Panc1 (cell line): Measurements from ENCODE around the gene METTL4. TPM values are rescaled to one million over a fixed set of nuclear protein-coding genes. Genes with fewer than 3 reads are reported as not detected.

Experiments
- ATAC-seq: fragments of 200-7000 bp; cut with Tn5 transposase; 2 replicates; pipeline ENCODE4 v1.9.1; 2020; ENCODE audit warnings: mild to moderate bottlenecking, moderate library complexity
- BruUV-seq: library from RNA; stranded (reverse); fragments of 400-500 nt; replicated peaks from 2 replicates; lab custom pipeline; 2021; lab: Mats Ljungman, UMichigan
- CTCF ChIA-PET: fragments of 300-600 bp; sonication (Branson Sonifier 250); formaldehyde crosslinking; loops from one replicate; lab custom pipeline; 2022; ENCODE audit warnings: antibody characterized with exemption; lab: Charles Lee
- POLR2A ChIA-PET: fragments of 300-600 bp; sonication (Branson Sonifier 250); formaldehyde crosslinking; loops from one replicate; lab custom pipeline; 2022; ENCODE audit warnings: antibody characterized with exemption; lab: Charles Lee
- DNase-seq: peaks from one replicate; pipeline ENCODE4 v3.0.0-alpha.2; 2010; ENCODE audit warnings: low read depth, low spot score
- H3K27ac ChIP-seq: 2 replicates; pipeline ENCODE4 v1.5.1; 2011; ENCODE audit warnings: mild to moderate bottlenecking, low read length, inconsistent platforms
- H3K27me3 ChIP-seq: fragments of 200-500 bp; sonication (Bioruptor generic); 2 replicates; pipeline ENCODE4 v1.6.0; 2014; ENCODE audit warnings: low read length, inconsistent platforms; ENCODE audit not compliant: control insufficient read depth, insufficient read depth
- H3K36me3 ChIP-seq: fragments of 200-500 bp; sonication (Bioruptor generic); 2 replicates; pipeline ENCODE4 v1.5.1; 2014; ENCODE audit warnings: inconsistent platforms, mild to moderate bottlenecking, low read length, moderate library complexity; ENCODE audit not compliant: control insufficient read depth, insufficient read depth
- H3K4me1 ChIP-seq: 2 replicates; pipeline ENCODE4 v1.5.1; 2011; ENCODE audit warnings: inconsistent platforms, mild to moderate bottlenecking, low read length, moderate library complexity; ENCODE audit not compliant: control insufficient read depth, insufficient read depth
- H3K4me3 ChIP-seq, 2 experiments: 2 replicates each; pipeline ENCODE4 v1.5.1; 2011 to 2012; ENCODE audit warnings: low read depth in 2 of 2, low read length in 2 of 2, mild to moderate bottlenecking in 2 of 2, inconsistent platforms in 1 of 2, moderate library complexity in 1 of 2
- H3K9me3 ChIP-seq: fragments of 200-500 bp; sonication (Bioruptor generic); 2 replicates; pipeline ENCODE4 v1.5.1; 2014; ENCODE audit warnings: low read depth, mild to moderate bottlenecking, inconsistent platforms, low read length, moderate library complexity; ENCODE audit not compliant: control insufficient read depth, insufficient read depth
- CTCF ChIP-seq: fragments of 450-650 bp; IDR thresholded peaks from 2 replicates; pipeline ENCODE4 v1.5.1; 2017; ENCODE audit warnings: mild to moderate bottlenecking
- POLR2AphosphoS5 ChIP-seq: IDR thresholded peaks from 2 replicates; pipeline ENCODE4 v1.6.1; 2012; ENCODE audit warnings: mild to moderate bottlenecking, low read depth, low read length, moderate library complexity
- REST ChIP-seq, 2 experiments: IDR thresholded peaks; 2 replicates each; pipeline ENCODE4 v1.6.1; 2011 to 2012; ENCODE audit warnings: low read depth in 2 of 2, control low read depth in 1 of 2, low read length in 1 of 2, mild to moderate bottlenecking in 1 of 2, moderate library complexity in 1 of 2; ENCODE audit not compliant: insufficient read depth in 1 of 2
- SIN3A ChIP-seq: IDR thresholded peaks from 2 replicates; pipeline ENCODE4 v1.6.1; 2012; ENCODE audit warnings: low read depth, mild to moderate bottlenecking, low read length, moderate library complexity, borderline replicate concordance; ENCODE audit not compliant: insufficient read depth
- TCF7L2 ChIP-seq: IDR thresholded peaks from 2 replicates; pipeline ENCODE4 v1.6.1; 2011; ENCODE audit warnings: mild to moderate bottlenecking, low read depth, low read length, inconsistent platforms
- in situ Hi-C: cut with HindIII; loops from 2 replicates; pipeline ENCODE4 v1.10.0; 2016; ENCODE audit warnings: low sequenced_read_pairs, low pct_unique_long_range_greater_than_20kb
- intact Hi-C: fragments of 100-400 bp; cut with micrococcal nuclease; formaldehyde crosslinking; loops from one replicate; pipeline ENCODE4 v1.10.0; 2022; ENCODE audit not compliant: unreplicated experiment
- total RNA-seq: library from RNA; stranded (reverse); gene quantifications from one replicate; pipeline ENCODE4 v1.2.1, GENCODE V29; 2021; ENCODE audit not compliant: unreplicated experiment

The METTL4 gene
- total RNA-seq, 1 experiment from 2014 or later, result 9.6 TPM

- no peaks in the 10 kb centered on the region for H3K9me3 ChIP-seq
- no peak for DNase-seq
- no peaks in the 10 kb centered on the region for H3K27me3 ChIP-seq
- ChIA-PET POLR2A (no interaction called here), CTCF (no interaction called here)
- intact Hi-C loops (no loop called here), in situ Hi-C loops (no loop called here)
- no peak for ATAC-seq
- H3K4me1 ChIP-seq, result no peaks in the 10 kb centered on the region
- no TSS peak for BruUV-seq
- H3K27ac ChIP-seq, result no peak overlapping the region
- TF ChIP-seq TCF7L2 (no peak), SIN3A (no peak), POLR2AphosphoS5 (no peak), CTCF (no peak), REST (IDR thresholded peaks at IDR 0.05; ENCODE audit: insufficient read depth in 1 of 2, low read depth in 2 of 2, low read length in 1 of 2) (no peak)
- peaks cover 43% of the 10 kb centered on the region for H3K36me3 ChIP-seq
- H3K4me3 ChIP-seq, result no peak overlapping the region
Measured at GRCh38 chr18:2606335-2606734, 35.0 kb upstream of the METTL4 start.

GRCh38 chr18:2602844-2603243 lies 31.5 kb upstream of the METTL4 start:
- BruUV-seq, result no TSS peak
- intact Hi-C loops (no loop called here), in situ Hi-C loops (no loop called here)
- no peaks in the 10 kb centered on the region for H3K27me3 ChIP-seq
- peaks cover 43% of the 10 kb centered on the region for H3K36me3 ChIP-seq
- ChIA-PET CTCF (no interaction called here), POLR2A (no interaction called here)
- no peak for TF ChIP-seq REST (IDR thresholded peaks at IDR 0.05; ENCODE audit: insufficient read depth in 1 of 2, low read depth in 2 of 2, low read length in 1 of 2)
- no peak for TF ChIP-seq TCF7L2
- no peak for TF ChIP-seq SIN3A
- no peak for TF ChIP-seq CTCF
- TF ChIP-seq POLR2AphosphoS5, result no peak
- DNase-seq, result no peak
- ATAC-seq, result no peak
- no peak overlapping the region for H3K4me3 ChIP-seq
- no peaks in the 10 kb centered on the region for H3K4me1 ChIP-seq
- no peak overlapping the region for H3K27ac ChIP-seq
- no peaks in the 10 kb centered on the region for H3K9me3 ChIP-seq
